ENCODE data around the gene RPS6KA1.
"Not testable (repeated sequence)": the region's sequence is repeated elsewhere in the genome, so short reads cannot be mapped to it uniquely, and the experiment has no call there.

The RPS6KA1 gene

GRCh38 chr1:26529655-26530409, at the start of gene RPS6KA1:
RPS6KA1 (plus strand) TSS chr1:26529761; CDS start chr1:26529921, 160 bp downstream.
- DNase-seq, result peak; percentile 41 to 85

GRCh38 chr1:26482921-26483320, 46.6 kb upstream of the RPS6KA1 start:
- DNase-seq, result no peak

- DNase-seq, result no peak
These were observed 45.6 kb upstream of the RPS6KA1 start for GRCh38 chr1:26483980-26484379.

GRCh38 chr1:26490155-26490554, 39.4 kb upstream of the RPS6KA1 start:
- DNase-seq, result no peak

DNA sequence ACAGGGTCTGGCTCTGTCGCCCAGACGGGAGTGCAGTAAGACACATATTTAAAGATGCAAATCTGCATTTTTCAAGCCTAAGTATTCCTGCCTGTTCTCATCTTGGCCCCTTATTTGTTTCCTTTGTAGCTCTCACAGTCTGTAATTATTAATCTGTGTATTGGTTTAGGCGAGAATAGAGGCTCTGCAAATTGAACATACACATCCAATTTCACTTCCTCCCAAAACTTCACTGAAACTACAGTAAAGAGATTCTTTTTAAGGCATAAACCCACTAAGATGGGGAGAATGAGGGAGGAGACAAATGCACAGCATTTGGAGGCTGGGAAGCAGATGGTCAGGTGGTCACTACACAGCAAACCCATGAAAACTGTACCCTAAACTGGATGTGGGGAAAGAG, 36.3 kb upstream of the RPS6KA1 start:
- DNase-seq, result no peak

- DNase-seq, result no peak
These were observed 35.6 kb upstream of the RPS6KA1 start for GRCh38 chr1:26493938-26494337.

GRCh38 chr1:26496861-26497260, 32.7 kb upstream of the RPS6KA1 start:
- DNase-seq, result peak in 1 of 2 experiments; percentile 30

DNA sequence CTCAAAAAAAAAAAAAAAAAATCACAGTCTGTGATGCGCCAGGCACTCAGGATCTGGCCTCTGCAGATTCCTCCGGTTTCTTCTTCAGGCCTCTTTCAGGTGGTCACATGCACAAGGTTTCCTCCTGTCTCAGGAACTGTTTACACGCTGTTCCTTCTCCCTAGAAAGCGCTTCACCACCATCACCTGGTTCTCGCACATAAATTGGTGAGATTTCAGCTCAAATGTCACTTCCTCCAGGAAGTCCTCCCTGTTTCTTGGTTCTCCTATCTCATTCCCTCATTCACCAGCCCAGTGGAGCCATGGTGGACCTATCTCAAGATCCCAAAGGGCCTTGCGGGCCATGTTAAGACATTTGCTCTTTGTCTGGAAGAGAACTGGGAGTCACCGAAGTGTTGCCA, 30.7 kb upstream of the RPS6KA1 start:
- DNase-seq, result no peak

GRCh38 chr1:26500488-26501175, 28.9 kb upstream of the RPS6KA1 start:
- peak; percentile 67 to 88 for DNase-seq

DNA sequence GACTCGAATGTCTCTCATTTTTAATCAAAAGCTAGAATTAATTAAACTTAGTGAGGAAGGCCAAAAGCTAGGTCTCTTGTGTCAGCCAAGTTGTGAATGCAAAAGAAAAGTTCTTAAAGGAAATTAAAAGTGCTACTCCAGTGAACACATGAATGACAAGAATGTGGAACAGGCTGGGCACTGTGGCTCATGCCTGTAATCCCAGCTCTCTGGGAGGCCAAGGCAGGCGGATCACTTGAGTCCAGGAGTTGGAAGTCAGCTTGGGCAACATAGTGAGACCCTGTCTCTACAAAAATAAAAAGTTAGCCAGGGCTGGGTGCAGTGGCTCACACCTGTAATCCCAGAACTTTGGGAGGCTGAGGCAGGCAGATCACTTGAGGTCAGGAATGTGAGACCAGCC, 18.9 kb upstream of the RPS6KA1 start:
- not testable (repeated sequence) for DNase-seq

DNA sequence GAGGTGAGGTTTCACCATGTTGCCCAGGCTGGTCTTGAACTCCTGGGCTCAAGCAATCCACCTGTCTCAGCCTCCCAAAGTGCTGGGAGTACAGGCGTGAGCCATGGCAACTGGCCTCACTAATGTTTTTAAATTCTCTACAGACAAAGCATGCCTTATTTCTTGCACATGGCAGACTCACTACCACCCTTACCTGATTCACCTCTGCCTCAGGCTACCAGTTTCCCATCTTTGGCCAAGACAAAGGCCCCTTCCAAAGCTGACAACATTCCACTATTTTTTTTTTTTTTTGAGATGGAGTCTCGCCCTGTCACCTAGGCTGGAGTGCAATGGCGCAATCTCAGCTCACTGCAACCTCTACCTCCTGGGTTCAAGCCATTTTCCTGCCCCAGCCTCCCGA, 13.7 kb upstream of the RPS6KA1 start:
- DNase-seq, result not testable (repeated sequence)

- no peak for DNase-seq
These were observed 12.4 kb upstream of the RPS6KA1 start for GRCh38 chr1:26516987-26517765.

GRCh38 chr1:26517766-26518049, 11.9 kb upstream of the RPS6KA1 start:
- no peak for DNase-seq

DNA sequence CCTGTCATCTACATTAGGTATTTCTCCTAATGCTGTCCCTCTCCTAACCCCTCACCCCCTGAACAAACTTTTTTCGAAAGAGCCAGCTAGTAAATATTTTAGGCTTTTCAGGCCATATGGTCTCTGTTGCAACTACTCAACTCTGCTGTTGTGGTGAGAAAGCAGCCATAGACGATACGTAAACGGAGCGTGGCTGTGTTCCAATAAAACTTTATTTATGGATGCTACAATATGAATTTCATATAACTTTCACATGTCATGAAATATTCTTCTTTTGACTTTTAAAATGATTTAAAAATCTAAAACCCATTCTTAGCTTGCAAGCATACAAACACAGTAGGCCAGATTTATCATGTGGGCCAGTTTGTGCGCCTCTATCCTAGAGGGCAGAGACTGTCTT, 11.2 kb upstream of the RPS6KA1 start:
- DNase-seq, result no peak

GRCh38 chr1:26520339-26520738, 9.2 kb upstream of the RPS6KA1 start:
- no peak for DNase-seq

DNA sequence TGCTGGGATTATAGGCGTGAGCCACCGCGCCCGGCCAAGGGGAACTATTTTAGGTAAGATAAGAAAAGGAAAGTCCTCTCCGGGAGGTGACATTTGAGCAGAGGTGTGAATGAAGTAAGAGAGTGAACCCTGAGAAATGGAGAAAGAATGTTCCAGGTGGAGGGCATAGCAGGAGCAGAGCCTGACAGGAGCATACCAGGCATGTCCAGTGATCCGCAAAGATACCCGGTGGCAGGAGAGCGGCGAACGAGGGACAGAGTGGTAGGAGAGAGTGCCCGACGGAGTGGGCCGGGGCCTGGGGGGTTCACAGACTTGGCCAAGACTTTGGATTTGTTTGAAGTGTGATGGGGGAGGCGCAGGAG, 7.9 kb upstream of the RPS6KA1 start:
- DNase-seq, result no peak

DNA sequence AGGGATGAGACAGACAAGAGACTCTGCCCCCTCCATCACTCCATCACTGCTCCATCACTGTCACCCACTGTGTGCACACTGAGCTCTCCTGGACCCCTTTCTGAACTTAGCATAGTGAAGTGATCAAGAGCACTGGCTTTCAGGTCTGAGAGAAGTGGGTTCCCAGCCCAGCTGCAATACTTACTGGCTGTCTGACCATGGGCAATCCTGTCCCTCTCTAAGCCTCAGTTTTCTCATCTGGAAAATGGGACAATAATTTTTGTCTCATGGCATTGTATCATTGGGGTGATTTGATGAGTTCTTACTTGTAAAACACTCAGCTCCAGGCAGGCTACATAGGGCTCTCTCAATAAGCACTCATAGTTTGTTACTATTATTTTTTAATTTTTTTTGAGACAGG, 7.5 kb upstream of the RPS6KA1 start:
- no peak for DNase-seq

GRCh38 chr1:26524181-26524580, 5.4 kb upstream of the RPS6KA1 start:
- no peak for DNase-seq

- DNase-seq, result no peak
These were observed 3.3 kb upstream of the RPS6KA1 start for GRCh38 chr1:26526287-26526686.

GRCh38 chr1:26529405-26529654, 231 bp upstream of the RPS6KA1 start:
- DNase-seq, result no peak

DNA sequence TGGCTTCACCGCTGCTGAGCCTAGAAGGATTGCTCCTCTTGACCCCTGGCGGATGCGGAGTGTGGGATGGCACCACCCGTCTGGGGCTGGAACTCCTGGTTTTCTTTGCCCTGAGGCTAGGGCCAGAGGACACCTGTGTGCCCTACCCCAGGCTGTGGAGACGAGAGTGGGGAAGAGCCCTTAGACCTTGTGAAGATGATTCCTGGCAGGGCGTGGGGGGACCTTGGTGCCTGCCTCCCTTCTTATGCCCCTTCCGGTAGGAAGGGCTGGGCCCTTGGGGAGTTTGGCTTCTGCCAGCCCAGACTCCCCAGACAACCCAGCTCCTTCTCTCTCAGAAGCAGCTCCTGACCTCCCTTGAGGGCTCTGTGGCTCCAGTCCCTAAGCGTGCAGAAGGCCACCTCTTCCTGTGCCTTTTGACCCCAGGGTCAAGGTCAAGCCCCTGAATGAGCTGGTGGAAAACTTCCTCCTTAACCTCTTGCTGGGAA, 891 bp downstream of the RPS6KA1 start:
- DNase-seq, result no peak

DNA sequence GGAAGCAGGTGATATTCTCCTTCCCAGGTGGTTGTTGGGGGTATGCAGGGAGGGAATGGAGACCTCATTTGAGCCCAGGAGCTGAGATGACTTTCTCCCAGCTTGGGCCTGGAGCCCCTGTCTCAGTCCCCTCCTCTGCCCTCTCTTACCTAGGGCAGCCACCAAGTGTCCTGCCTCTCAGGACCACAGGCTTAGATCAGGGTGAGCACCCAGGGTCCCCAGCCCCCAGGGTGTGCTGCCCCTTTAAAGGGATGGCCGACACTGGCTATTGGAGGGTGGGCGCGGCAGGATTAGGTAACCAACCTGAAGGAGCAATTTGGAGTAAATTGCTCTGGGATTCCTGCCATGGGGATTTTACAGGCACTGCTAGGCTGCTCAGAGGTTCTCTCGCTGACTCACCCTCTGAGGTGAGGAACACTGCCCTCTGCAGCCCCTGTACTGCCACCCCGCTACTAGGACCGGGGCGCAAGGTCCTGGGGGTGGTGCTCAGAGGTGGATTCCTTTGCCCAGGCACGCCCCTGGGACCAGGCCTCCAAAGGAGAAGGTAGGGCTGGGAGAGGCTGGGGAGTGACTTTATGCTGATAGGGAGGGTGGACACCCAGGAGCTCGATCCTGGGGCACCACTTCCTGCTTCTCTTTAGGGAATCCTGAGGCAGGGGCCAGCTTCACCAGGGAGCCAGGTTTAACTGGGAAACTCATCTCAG, 1.5 kb downstream of the RPS6KA1 start:
- DNase-seq, result peak; percentile 36 to 61

- no peak for DNase-seq
These were observed 2.1 kb downstream of the RPS6KA1 start for GRCh38 chr1:26531651-26532131.
